Measurements from ENCODE around the gene CD2BP2.
A peak's percentile ranks its signal among the peaks of the same experiment; 100 is the strongest.
"Not testable (repeated sequence)": the region's sequence is repeated elsewhere in the genome, so short reads cannot be mapped to it uniquely, and the experiment has no call there.

CD2BP2 gene

DNA sequence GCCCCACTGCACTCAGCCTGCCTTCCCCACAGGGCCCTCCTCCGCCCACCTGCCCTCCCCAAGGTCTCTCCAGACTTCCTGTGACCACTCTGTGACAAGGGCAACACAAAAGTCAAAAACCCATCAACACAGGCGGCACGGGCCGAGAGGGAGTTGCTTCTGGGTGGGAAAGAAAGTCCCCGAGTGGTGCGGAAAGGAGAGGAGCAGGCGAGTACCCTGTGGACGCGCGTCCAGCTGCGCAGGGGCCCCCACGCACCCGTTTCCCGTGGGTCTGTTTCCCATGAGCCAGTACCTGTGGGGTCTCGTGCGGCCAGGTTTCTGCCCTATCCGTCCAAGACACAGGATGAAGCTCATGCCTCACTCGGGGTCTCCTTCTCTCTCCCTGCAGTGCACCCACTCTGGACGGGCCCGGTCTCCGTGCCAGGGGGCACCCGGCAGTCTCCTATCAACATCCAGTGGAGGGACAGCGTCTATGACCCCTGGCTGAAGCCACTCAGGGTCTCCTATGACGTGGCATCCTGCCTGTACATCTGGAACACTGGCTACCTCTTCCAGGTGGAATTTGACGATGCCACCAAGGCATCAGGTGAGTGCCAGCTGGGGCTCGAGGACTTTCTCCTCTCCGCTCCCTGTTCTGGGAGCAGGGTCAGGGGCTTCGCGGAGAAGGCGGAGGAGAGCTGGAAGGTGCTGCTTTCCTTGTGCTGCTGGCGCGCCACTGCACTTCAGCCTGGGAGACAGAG is 12.2 kb downstream of the CD2BP2 start:
- DNase-seq (ENCODE audit: low read depth in 2 of 2), result no peak

DNA sequence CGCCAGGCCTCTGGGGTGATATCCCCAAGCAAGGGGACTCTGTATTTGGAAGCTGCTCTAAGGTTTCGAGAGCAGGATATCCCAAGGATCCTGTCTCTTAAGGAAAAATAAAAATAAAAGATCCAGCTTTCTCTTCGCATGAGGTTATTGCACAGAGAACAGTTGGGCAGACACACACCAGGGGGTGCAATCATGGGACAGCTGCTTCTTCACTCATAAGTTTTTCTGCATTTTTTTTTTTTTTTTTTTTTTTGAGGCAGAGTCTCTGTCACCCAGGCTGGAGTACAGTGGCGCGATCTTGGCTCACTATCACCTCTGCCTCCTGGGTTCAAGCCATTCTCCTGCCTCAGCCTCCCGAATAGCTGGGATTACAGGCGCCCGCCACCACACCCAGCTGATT is 13.1 kb downstream of the CD2BP2 start:
- not testable (repeated sequence) for DNase-seq (ENCODE audit: low read depth in 2 of 2)

DNA sequence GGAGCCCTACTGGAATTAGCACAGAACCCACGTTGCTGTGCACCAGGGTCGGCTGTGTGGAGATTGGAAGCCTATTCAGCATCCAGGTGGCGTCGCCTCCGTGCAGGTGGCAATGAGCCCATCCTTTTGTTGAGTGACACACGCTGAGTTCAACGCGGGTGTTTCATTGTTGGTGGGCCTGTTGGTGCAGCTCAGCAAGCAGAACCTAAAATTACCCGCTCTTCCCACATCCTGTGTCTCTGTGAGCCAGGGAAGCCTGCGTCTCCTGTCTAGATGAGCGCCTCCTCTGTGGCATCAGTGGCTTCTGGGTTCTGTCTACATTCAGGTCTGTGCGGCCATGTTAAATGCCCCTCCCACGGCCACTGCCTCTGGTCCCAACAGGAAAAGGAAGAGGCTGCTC is 14.5 kb downstream of the CD2BP2 start:
- no peak for DNase-seq (ENCODE audit: low read depth in 2 of 2)

DNA sequence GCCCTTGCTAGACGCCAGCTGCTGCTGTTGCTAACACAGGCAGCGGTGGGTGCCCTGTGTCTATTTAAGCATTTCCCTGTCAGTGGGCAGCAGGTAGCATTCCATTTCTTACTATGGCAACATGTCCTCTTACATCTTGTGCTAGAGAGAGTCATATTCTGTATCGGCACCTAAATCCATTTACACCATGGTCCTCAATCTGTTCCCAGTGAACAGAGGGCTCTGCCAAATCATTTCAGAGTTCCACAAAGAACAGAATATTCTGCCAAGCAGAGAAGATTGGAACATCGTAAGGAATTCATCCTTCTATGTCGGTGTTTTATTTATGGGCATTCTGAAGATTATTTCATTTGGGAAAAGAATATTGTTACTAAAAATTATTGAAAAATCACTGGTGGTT is 16.4 kb downstream of the CD2BP2 start:
- DNase-seq (ENCODE audit: low read depth in 2 of 2), result not testable (repeated sequence)

DNA sequence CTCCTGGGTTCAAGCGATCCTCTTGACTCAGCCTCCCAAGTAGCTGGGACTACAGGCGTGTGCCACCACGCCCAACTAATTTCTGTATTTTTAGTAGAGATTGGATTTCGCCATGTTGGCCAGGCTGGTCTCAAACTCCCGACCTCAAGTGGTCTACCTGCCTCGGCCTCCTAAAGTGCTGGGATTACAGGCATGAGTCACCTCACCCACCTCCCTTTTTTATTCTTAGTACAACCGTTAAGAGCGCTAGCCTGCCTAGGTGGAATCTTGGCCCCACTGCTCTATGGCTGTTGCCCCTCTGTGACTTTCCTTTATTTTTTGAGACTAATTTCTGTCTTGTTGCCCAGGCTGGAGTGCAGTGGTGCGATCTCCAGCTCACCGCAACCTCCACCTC is 17.1 kb downstream of the CD2BP2 start:
- DNase-seq (ENCODE audit: low read depth in 2 of 2), result not testable (repeated sequence)

DNA sequence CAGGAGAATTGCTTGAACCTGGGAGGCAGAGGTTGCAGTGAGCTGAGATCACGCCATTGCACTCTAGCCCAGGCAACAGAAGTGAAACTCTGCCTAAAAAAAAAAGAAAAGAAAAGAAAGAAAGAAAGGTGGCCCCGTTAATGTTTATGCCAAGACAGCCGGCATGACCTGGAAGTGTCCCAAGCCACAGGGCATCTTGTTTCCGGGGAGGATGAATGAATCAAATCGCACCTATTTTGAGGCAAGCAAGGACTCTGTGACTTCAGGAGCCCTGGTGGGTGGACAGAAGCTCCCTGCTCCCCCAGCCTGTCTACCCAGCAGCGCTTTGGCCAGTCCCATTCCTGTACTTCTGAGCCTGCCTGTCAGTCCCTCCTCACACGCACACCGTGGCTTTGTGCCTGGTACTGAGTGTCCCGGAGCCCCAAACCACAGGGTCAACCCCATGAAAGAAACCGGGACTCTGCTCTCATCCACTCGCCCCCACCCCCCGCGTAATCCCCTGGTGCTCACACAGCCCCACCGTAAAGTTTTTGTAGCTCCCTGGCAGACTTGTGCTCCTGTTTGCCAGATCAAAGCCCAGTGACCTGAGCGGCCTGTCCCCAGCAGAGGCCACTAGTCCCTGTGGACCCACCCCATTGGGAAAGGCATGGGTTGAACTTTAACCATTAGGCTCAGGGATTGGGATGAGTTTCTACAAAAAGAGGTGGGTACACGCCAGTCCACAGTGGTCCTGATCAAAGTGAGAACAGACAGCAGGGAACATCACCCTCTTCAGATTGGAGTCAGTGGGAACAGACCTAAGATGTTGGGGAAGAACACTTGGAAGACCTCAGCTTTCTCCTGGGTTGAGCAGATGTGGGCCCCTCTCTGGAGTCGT is 19.3 kb downstream of the CD2BP2 start:
- DNase-seq (ENCODE audit: low read depth in 2 of 2), result no peak

DNA sequence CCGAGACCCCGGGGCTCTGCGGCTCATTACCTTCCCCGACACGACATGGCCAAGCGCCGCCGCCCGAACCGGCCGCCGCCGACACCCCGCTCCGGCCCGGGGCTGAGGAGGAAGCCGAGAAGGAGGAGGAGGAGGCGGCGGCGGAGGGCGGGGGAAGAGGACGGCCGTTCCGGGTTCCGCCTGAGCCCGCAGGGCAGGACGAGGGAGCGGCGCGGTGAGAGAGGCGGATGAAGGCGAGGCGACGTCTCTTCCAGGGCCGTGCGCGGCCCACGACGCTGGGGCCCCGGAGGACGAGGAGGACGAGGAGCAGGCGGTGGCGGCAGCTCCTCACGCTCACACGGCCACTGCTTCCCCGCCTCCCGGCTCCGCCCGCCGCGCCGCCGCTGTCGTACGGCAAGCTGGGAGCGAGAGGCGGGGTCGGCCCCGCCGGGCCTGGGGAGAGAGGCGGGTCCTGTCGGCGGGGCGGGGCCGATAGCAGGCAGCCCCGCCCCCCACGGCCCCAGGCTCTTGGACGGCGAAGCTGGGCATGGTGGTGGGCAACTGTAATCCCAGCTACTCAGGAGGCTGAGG is 20.0 kb downstream of the CD2BP2 start:
- DNase-seq (ENCODE audit: low read depth in 2 of 2), result peak; percentile 72 to 78

DNA sequence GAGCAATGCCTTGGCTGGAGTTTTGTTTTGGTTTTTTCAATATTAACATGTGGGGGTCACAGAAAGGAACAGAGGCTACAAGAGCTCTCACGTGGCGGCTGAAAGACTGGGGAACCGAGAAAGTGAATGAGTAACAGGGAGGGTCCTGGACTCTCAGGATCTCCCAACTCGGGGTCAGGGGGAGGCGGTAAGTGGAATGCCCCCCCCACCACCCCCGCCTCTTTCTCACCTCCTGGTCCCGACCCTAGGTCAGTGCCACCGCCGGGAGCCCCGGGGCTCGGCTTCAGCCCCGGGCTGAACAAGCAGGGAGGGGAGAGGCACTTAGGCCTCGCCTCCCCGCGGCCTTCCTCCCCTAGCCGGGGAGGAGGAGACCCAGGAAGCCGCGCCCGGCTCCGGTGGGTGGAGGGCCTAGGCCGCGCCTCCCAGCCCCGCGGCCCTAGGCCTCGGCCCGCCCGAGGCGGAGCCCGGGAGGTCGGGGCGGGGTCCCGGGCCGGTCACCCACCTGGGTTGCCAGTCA is 20.6 kb downstream of the CD2BP2 start:
- peak; percentile 75 to 76 for DNase-seq (ENCODE audit: low read depth in 2 of 2)

DNA sequence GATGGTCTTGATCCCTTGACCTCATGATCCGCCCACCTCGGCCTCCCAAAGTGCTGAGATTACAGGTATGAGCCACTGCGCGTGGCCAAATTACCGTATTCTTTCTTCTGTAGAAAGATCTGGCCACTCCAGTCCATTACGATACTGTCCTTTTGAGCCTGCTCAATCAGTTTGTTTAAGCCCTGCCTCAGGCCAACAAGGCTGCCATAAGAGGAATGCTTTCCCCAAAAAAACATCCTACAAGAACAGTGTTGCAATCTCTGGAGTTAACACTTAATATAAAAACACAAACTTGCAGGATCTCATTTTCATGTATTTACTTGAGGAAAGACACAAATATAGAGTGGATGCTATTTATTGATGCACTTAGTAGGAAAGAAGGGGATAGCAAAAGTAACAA is 30.9 kb downstream of the CD2BP2 start:
- not testable (repeated sequence) for DNase-seq (ENCODE audit: low read depth in 2 of 2)

DNA sequence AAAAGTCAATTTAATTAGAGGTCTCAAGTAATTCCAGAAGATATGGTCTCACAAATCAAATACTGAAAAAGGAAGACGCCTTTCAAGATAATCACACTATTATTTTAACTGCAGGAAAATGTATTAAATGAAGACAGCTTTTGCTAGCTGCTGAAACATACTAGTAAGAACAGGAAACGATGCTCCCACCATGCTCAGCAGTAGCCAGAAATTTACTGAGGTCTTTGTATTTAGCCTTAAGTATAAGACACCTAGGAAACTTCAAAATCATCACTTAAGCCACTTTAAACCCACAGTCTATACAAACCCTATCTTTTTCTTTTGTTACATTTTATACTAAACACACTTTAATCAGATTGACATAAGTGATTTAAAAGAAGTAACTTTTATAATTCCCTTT is 36.5 kb downstream of the CD2BP2 start:
- not testable (repeated sequence) for DNase-seq (ENCODE audit: low read depth in 2 of 2)

DNA sequence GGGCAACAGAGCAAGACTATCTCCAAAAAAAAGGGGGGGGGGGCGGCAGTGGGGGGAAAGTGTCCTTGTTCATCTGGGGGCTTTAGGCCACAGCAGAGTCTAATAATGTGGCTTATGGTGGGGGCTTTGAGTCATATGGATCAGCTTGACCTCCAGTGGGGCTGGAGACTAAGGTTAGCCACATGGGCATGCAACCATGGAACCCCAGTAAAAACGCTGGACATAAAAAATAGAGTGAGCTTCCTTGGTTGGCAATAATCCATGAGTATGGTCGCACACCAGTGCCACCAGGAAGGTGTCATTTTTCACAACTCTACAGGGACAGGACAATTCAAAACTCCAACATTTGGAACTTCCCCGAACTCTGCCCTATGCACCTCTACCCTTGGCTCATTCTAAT is 44.2 kb downstream of the CD2BP2 start:
- not testable (repeated sequence) for DNase-seq (ENCODE audit: low read depth in 2 of 2)

DNA sequence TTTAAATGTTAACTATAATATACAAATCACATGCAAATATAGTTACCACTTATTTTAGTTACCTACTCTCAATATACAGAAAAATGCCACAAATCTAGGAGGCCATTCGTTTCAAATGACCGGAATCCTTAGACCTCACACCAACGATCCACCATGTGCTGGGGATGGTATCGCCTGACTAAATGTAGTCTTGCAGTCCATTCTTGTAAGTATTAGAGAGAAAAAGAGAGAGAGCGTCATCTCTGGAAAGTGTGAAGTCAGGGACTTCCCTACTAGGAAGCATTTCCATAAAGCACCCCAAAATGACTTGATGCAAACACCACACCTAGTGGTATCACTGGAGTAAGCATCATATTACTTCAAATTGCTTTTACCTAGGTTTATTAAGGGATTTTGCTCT is 45.9 kb downstream of the CD2BP2 start:
- DNase-seq (ENCODE audit: low read depth in 2 of 2), result not testable (repeated sequence)

Data from stimulated activated CD4-positive, alpha-beta T cell treated with anti-CD3 and anti-CD28 coated beads, Interleukin-1b, Interleukin-23, amount 100 ng/mL, for 4 hours (primary cell).